NCI-H1694 treated with DMSO at 0.1 percent for 48 hours (cell line): ENCODE measurements around the gene SLC27A6.
"Not testable (repeated sequence)": the region's sequence is repeated elsewhere in the genome, so short reads cannot be mapped to it uniquely, and the experiment has no call there.

ENCODE experiments used
- DNase-seq: peaks from one replicate; lab custom pipeline; 2025; lab: John Stamatoyannopoulos, UW

SLC27A6 gene, protein sequence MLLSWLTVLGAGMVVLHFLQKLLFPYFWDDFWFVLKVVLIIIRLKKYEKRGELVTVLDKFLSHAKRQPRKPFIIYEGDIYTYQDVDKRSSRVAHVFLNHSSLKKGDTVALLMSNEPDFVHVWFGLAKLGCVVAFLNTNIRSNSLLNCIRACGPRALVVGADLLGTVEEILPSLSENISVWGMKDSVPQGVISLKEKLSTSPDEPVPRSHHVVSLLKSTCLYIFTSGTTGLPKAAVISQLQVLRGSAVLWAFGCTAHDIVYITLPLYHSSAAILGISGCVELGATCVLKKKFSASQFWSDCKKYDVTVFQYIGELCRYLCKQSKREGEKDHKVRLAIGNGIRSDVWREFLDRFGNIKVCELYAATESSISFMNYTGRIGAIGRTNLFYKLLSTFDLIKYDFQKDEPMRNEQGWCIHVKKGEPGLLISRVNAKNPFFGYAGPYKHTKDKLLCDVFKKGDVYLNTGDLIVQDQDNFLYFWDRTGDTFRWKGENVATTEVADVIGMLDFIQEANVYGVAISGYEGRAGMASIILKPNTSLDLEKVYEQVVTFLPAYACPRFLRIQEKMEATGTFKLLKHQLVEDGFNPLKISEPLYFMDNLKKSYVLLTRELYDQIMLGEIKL

DNA sequence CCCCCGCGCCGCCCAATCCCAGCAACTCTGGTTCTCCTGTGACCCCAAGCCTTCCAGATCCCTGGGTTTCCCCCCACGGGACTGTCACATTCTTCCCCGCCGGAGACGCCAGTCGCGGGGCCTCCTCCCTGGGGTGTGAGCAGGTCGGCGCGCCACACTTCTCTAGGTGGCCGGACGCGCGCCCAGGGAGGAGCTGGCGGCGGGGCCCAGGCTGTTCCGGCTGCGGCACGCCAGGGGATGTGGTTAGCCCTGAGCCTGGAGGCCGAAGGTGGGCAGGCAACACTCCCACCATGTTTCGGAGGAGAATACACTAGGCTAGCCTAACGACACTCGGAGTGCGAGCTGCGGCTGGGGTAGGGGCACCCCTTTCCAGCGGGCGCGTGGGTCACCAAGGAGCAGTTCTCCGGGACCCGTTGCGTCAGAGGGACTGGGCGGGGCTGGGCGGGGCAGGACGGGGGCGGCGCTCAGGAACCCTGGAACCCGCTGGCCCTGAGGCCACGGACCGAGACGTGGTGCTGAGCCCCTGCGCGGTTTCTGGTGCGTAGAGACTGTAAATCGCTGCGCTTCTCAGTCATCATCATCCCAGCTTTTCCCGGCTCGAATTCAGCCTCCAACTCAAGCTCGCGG lies at the start of gene SLC27A6:
SLC27A6 (plus strand) TSS at position 478 of the 627 bp plus-strand sequence. CDS start 650 bp downstream, outside the sequence.
- no peak for DNase-seq

DNA sequence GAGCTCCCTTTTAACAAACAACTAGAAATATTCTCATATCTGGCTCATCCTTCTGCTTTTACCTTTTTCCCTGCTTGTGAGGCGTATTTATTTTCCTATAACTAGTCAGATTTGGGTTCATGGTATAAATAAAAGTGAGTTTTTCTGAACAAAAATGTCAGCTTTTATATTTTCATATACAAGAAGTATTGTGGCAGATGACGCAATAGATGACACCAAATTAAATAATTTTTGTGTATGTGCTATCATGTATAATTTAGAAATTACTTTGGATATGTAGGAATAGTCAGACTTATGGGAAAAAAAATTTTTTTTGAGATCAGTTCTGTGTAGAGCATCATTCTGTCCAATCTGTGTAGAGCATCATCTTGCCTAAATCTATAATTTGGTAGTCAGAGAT lies 45.7 kb upstream of the SLC27A6 start:
- no peak for DNase-seq

DNA sequence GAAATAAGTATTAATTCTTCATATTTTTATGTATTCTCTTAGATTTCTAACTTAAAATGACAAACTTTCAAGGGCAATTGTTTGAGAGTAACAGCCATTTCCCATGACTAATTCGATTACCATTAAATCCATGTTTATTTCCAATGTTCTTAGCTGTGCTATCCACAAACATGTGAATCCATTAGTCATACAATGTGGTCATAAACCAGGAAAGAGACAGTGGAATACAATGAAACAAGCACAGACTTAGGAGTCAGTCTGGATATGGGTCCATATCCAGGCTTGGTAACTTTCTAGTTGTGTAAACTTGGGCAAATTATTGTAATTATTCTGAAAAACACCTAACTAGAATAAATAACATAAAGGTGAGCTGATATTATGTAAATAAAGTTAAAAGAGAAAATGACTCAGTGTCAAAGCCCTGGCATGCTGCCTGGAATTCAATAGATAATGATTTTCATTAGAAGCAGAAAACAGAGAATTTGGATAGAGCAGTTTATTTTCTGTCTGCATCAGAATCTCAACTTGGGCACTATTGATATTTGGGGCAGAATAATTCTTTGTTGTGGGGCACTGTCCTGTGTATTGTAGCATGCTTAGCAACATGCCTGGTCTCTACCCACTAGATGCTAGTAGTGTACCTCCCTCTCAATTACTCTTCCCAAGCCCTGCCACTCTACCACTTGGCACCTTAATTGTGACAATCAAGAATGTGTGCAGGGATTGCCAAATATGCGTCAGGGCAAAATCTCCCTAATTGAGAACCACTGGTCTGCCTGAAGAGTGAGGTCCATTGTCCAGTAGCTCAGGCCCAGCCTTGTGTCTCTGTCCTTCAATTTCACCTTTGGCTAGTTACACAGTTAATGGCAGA lies 44.7 kb upstream of the SLC27A6 start:
- DNase-seq: no peak

DNA sequence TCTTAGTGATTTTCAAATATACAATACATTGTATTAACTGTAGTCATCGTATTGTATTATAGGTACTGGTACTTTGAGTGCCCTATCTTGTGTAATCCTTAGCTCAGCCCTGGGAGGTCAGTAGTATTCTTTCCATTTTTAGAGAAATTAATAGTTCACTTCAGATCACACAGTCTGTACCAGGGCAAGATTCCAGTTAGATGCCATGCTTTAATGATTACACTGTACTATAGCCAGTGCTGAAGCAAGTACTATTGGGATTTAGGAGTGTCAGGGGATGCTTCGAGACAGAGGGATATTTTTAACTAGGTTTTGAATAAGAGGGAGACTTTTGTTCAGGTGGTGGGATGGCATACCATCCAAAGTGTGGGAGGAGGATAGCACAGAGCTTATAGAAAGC lies 41.0 kb upstream of the SLC27A6 start:
- DNase-seq: no peak

DNA sequence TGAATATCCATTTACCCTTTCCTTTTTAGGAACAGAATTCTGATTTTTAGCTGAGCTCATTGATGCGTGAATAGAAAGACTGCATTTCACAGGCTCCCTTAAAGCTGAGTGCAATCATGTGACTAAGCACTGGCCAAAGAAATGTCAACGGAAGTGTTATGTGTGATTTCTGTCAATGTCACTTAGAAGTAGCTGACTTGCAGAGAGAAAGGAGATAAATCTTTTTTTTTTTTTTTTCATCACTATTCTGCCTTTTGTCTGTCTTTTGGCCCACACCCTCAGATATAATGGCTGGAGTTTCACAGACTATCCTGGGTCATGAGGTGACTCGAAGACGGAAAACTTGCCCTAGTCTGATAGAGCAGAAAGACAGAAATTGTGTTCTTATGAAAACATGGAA lies 39.3 kb upstream of the SLC27A6 start:
- no peak for DNase-seq

DNA sequence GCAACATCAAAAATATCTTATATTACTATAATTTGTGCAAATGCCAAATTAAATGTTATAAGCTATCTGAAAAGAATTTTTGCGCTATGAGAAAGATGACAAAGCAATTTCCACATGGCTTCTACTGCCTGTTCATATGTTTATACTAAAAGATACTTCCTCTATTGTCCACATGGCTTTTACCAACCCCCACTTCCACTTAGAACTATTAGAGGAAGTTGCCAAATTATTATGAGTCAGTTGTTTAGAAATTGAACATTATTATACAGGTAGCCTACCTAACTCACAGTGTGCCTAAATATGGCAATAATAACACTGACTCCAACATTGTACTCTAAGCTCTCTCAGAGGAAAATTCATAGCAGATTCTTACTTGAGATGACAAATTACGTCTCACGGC lies 37.6 kb upstream of the SLC27A6 start:
- DNase-seq: no peak

DNA sequence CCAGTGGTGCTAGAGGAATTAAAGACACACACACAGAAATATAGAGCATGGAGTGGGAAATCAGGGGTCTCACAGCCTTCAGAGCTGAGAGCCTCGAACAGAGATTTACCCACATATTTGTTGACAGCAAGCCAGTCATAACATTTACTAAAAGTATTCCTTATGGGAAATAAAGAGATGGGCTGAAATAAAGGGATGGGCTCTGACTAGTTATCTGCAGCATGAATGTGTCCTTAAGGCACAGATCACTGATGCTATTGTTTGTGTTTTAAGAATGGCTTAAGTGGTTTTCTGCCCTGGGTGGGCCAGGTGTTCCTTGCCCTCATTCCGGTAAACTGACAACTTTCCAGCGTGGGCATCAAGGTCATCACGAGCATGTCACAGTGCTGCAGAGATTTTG lies 33.1 kb upstream of the SLC27A6 start:
- not testable (repeated sequence) for DNase-seq

DNA sequence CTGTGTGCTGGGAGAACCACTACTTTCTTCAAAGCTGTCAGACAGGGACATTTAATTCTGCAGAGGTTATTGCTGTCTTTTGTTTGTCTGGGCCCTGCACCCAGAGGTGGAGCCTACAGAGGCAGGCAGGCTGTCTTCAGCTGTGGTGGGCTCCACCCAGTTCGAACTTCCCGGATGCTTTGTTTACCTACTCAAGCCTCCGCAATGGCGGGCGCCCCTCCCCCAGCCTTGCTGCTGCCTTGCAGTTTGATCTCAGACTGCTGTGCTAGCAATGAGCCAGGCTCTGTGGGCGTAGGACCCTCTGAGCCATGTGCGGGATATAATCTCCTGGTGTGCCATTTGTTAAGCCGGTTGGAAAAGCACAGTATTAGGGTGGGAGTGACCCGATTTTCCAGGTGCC lies 22.2 kb upstream of the SLC27A6 start:
- DNase-seq: not testable (repeated sequence)

DNA sequence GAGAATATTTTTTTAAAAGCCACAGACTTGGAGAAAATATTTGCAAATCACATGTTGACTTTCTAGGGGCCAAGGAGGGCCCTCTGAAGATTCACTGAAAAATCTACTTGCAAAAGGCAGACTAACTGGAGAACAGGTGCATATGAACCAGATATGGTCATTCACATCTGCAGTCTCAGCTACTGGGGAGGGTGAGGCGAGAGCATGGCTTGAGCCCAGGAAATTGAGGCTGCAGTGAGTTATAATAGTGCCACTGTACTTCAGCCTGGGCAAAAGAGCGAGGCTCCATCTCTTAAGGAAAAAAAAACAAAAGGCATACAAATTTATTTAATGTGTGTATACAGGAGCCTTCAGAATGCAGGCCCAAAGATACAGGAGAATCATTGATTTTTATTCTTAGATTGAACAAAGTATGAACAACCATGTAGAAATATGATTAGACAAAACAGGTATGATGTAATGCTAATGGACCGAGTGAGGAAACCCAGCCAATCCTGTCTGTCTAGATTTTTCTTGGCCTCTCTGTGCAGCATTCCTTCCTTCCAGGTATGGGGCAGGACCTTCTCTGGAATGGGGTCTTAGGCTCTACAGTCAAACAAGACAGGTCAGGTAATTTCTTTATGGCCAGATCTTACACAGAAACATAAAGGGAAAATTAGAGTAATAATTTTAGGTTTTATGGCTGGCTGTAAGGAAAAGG lies 15.3 kb upstream of the SLC27A6 start:
- no peak for DNase-seq

DNA sequence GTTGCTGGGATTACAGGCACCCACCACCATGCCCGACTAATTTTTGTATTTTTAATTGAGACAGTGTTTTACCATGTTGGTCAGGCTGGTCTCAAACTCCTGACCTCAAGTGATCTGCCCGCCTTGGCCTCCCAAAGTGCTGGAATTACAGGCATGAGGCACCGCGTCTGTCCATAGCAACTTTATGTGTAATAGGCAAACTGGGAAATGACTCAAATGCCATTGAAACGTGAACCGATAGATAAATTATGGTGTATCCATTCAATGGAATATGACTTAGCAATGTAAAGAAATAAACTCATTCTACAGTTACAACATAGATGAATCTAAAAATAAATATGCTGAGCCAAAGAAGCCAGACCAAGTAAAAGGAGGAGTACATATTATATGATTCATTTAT lies 14.0 kb upstream of the SLC27A6 start:
- not testable (repeated sequence) for DNase-seq

DNA sequence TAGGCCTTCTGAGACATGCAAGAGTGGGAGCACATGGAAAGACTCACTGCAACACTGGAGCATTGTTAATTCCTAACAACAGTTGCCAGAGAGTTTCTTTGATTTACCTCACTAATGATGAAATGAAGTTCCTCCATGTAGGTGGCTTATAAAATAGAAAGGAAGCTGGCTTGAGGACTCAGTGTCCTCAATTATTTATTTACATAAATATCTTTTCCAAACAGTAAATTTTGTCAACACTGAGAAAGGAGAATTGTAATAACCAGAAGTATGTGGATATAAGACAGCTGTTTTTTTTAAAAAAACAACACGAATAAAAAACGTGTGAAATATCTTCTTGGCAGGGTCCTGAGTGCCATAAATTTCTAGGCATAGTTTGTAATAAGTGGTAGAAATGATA lies 9.1 kb upstream of the SLC27A6 start:
- DNase-seq: no peak

DNA sequence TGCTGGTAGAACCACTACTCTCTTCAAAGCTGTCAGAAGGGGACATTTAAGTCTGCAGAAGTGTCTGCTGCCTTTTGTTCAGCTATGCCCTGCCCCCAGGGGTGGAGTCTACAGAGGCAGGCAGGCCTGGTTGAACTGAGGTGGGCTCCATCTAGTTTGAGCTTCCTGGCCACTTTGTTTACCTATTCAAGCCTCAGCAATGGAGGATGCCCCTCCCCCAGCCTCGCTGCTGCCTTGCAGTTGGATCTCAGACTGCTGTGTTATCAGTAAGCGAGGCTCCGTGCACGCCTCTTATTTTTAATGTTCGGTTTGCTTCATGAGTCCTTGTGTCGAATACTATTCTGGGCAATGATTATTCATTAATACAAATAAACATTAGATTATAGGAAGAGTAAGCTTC lies 3.1 kb upstream of the SLC27A6 start:
- no peak for DNase-seq

DNA sequence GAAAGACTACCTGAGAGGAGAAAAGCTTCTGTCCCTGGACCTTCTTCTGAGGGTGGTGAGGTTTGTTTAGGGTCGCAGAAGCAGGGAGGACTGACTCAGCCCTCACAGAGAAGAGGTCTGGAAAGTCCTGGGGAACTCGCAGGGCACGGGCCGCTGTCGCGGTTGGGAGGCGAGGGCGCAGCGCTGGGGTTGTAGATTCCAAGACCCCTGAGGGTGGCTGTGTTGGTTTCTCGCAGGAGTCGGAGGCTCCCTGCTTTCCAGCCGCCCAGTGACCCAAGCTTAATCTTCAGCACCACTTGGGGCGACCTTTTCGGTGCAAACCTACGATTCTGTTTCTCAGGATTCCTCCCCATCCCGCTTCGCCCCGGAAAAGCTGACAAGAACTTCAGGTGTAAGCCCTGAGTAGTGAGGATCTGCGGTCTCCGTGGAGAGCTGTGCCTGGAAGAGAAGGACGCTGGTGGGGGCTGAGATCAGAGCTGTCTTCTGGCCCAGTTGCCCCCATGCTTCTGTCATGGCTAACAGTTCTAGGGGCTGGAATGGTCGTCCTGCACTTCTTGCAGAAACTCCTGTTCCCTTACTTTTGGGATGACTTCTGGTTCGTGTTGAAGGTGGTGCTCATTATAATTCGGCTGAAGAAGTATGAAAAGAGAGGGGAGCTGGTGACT lies 482 bp downstream of the SLC27A6 start:
- DNase-seq: no peak

DNA sequence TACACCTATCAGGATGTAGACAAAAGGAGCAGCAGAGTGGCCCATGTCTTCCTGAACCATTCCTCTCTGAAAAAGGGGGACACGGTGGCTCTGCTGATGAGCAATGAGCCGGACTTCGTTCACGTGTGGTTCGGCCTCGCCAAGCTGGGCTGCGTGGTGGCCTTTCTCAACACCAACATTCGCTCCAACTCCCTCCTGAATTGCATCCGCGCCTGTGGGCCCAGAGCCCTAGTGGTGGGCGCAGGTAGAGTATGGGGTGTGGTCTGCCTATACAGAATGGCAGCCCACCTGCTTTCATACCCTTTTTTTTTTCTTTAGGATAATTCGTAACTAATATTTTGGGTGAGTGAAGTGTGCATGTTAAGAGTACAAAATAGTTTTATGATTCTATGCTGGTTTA lies 1.1 kb downstream of the SLC27A6 start:
- DNase-seq: no peak

DNA sequence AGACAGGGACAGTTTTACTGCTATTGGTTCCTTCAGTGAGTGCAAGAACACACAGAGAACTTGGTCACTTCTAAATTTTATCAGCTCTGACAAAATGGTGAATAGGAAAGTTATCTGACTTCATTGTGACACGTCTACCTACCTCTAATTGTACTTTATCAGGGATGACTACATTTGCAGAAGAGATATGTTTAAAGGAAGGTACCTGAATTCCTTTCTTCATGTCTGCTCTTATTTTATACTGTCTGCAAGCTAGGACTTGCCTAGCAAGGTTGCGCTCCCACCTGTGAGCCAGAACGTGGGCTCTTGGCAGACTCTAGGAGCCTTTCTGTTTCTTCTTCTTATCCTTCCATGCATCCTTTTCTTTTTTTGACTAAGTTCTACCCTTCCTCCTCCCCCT lies 1.6 kb downstream of the SLC27A6 start:
- DNase-seq: no peak

DNA sequence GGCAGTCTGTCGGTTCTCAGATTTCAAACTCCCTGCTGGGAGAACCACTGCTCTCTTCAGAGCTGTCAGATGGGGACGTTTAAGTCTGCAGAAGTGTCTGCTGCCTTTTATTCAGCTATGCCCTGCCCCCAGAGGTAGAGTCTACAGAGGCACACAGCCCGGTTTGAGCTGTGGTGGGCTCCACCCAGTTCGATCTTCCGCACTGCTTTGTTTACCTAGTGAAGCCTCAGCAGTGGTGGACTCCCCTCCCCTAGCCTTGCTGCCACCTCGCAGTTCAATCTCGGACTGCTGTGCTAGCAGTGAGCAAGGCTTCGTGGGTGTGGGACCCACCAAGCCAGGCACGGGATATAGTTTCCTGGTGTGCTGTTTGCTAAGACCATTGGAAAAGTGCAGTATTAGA lies 8.0 kb downstream of the SLC27A6 start:
- no peak for DNase-seq

DNA sequence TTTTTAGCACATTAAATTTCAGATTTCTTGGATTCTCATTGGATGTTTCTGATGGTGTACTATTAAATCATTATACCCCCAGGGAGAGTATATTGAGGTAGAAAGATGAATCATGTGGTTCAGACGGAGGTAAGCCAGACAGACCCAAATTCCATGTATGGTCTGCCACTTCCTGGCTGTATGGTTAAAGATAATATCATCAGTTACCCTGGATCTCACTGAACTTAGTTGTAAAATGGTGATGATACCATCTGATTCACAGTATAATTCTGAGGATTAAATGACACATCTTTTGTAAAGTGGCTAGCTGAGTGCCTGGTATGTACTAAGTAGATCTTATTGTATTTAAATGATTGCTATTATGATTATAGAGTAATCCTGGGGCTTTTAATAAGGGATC lies 9.3 kb downstream of the SLC27A6 start:
- DNase-seq: no peak

DNA sequence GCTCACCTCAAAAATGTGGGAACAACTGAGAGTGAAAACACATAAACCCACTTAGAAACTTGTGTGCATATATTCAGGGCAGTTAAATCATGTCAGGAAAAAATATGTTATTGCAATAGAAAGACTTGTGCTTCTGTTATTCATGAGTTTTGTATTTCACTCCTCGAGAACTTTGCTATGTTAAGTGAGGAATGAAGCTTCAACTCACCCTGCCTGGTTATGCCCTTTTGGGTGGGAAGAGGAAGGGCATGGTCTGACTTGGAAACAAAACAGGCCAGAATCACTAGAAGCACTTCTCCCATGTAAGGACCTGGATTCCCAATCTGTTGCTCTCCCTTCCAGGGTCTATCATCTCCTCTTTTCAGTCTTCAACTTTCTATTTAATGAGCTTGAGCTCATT lies 14.5 kb downstream of the SLC27A6 start:
- DNase-seq: no peak

DNA sequence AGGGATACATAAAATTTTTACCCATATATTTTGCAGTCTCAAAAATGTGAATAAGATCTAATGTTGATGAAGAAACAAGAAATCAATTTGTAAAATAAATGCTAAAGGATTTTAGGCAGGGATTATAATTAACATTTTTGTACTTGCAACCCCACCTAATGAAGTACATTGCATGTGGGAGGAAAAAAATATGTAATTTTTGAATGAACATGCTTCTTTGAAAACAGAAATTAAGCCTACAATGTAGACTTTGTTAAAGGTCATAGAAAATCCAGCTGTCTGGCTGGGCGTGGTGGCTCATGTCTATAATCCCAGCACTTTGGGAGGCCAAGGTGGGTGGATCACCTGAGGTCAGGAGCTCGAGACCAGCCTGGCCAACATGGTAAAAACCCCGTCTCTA lies 15.6 kb downstream of the SLC27A6 start:
- no peak for DNase-seq

DNA sequence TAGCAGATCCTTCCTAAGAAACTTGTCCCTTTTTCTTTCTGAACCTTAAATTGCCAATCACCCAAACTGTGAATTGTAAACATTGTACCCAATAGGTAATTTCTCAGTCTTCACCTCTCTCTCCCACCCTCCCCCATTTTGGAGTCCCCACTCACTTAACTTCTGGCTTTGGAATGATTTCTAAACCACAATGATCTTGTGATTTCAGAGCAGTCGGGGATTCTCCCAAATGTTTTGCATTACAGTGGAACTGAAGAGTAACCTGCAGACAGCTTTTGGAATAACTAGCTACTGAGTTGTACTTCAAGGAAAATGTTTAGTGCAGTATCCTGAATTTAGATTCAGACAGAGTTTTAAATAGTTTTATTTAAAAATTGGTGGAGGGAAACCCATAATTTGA lies 19.2 kb downstream of the SLC27A6 start:
- DNase-seq: no peak

DNA sequence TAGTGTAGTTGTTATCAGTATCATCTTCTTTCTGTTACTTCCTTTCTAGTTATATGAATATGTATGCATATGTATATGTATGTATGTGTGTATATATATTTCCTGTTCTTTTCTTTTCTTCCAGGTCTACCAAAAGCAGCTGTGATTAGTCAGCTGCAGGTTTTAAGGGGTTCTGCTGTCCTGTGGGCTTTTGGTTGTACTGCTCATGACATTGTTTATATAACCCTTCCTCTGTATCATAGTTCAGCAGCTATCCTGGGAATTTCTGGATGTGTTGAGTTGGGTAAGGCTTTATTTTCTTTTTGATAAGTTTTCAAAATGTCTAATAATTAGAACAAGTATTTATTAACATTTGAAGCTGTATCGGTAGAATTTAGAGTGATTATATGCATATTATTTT lies 23.2 kb downstream of the SLC27A6 start:
- DNase-seq: no peak
